HG03159 (cell line): ENCODE data around the gene KIF13A.
"Not testable (repeated sequence)": the region's sequence is repeated elsewhere in the genome, so short reads cannot be mapped to it uniquely, and the experiment has no call there.

Experiments
- ATAC-seq: cut with Tn5 transposase; IDR thresholded peaks from one replicate; pipeline ENCODE4 v1.9.1; 2021; ENCODE audit warnings: mild to moderate bottlenecking, moderate library complexity; ENCODE audit not compliant: unreplicated experiment

Gene KIF13A

DNA sequence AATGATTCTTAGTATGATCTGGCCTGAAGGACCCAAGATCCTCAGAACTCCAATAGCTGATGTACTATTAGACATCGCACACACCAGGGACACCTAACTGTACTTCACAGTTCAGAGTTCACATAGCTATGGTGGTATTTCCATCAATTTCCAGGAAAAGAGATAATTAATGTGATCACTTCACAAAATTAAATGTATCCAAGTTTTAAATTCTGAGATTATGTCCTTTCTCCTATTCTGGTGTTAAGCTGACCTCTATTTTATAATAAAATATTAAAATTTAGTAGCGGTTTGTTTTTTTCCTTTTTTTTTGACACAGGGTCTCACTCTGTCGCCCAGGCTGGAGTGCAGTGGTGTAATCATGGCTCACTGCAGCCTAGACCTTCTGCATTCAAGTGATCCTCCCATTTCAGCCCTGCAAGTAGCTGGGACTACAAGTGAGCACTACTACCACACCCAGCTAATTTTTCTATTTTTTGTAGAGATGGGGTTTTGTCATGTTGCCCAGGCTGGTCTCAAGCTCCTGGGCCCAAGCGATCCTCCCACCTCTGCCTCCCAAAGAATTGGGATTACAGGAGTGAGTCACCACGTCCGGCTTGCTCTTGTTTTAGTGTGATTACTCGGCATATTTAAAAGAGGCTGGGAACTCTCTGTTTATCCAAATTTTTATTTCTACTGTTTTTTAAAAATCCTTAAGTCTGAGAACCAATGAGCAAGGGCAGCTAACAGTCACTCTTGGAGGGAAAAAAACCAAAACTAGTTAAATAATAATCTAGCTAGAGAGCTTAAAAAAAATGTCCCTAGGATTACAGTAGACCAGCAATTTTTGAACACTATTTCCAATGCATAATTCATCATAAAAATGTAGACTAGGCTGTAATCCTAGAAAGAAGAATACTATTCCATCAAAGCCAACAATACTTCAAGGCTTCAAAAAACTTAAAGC lies 16.0 kb downstream of the KIF13A start:
- no peak for ATAC-seq

DNA sequence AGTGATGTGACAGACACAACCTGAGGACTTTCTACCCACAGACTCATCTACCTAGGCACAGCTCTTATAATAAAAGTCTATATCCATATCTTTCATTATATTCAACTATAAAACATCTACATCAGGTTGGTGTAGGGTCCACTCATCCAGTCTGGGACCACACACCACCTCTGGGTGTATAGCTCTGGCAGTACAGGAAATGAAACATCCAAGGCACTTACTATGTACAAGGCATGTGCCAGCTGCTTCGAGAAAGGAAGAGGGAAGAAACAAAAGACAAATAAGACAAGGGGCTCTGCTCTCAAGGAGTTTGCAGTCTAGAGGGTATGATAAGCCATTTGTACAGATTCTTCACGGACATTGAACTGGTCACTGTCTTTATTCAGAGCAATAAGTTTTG lies 18.6 kb downstream of the KIF13A start:
- ATAC-seq, result no peak

DNA sequence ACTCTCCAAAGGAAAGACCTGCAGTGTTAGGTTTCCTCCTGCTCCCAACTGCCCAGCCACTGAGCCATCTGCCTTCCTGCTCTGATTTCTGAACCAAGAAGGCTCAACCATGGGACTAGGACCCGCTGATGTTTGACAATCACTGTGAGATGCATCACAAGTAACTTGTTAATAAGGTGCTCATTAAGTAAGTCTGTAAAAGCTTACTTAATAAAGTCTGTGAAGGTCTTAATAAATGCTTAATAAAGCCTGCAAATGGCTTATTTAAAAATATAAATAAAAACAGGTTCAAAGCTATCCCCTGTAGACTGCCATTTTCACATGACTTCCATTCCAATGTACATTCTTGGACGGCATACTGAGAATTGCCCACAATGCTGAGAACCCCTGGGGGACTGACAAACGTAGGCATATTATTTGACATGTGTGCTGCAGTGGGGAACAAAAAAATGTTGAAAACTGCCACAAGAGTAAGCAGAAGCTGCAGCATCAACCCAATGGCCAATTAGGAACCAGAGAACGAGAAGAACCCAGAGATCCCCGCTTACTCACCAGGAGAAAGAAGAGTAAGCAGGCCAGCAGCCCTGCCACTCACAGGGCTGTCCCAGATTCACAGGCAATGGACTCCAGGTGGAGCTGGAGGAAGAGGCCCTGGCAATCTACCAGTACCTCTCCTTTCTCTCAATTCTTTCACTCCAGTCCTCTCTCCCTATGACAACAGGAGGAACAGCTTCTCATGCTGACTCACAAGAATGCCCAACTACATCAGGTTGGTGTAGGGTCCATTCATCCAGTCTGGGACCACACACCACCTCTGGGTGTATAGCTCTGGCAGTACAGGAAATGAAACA lies 19.5 kb downstream of the KIF13A start:
- no peak for ATAC-seq

- no peak for ATAC-seq
Measured at GRCh38 chr6:17966451-17966850, 21.0 kb downstream of the KIF13A start.

- ATAC-seq, result no peak
Measured at GRCh38 chr6:17965397-17965796, 22.0 kb downstream of the KIF13A start.

DNA sequence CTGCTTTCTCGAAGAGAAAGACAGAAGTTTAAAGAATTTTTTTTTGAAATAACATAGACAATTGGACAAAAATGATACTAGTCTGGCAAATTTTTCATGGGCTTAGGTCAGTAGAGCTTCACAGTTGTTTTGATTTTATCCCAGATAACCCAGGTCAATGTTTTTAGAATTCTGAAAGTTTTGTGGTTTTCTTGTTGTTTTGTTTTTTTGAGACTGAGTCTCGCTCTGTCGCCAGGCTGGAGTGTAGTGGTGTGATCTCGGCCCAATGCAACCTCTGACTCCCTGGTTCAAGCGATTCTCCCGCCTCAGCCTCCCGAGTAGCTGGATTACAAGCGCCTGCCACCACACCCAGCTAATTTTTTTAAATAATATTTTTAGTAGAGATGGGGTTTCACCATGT lies 22.8 kb downstream of the KIF13A start:
- no peak for ATAC-seq

DNA sequence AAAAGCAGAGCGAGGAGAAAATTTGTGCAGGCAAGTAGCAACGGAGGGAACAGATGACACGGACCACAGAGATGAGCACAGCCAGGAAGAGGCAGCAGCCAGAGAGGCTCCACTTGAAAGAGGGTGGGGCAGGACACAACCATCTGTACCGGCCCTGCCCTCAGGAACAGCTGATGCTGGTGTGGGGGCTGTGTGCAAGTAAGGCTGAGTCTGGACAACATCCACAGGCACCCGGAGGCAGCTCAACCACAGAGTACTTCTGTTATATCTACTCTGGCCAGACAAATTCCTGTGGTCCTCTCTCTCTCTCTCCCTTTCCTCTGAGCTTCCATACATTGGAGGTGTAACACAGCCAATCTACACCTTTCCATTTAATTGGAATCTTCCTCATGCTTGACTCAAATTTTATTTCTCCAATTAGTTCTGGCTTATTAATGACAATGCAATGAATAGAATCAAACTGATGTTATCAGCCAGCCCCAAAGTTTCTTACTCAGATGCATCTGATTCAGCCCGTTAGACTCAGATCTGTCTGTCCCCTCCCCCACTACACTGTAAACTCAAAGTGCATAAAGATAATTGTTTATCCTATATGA lies 24.9 kb downstream of the KIF13A start:
- ATAC-seq, result no peak

DNA sequence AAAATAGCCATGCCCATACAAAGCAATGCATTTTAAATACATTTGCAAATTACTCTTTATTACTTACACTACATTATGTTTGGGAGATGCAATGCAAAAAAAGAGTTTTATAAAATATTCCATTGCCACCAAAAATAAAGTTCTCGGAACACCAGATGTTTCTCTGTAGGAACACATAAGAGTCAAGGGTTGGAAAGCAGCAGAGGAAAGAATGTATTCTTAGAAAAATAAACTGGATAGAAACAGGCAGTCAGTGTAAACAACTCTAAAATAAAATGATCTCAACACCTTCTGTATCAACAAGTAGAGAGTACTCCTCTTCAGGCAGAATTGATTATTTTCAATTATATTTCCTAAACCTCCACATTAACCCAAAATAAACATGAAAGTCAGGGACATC lies 28.1 kb downstream of the KIF13A start:
- no peak for ATAC-seq

GRCh38 chr6:17957904-17958620 lies 29.4 kb downstream of the KIF13A start:
- ATAC-seq, result no peak

DNA sequence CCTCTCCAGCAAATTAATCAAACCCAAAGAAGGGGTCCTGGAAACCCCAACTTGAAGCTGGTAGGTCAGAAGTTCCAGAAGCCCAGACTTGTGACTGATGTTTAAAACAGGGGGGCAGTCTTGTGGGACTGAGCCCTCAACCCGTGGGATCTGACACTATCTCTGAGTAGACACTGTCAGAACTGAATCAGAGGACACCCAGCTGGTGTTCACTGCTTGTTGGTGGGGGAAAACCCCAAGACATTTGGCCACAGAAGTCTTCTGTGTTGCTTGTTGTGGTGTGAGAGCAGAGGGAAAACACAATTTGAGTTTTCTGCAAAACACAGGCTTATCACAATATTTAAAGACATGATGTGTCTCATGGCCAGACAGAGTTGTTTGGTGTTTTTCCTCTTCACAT lies 29.9 kb downstream of the KIF13A start:
- peak; percentile 69 for ATAC-seq

DNA sequence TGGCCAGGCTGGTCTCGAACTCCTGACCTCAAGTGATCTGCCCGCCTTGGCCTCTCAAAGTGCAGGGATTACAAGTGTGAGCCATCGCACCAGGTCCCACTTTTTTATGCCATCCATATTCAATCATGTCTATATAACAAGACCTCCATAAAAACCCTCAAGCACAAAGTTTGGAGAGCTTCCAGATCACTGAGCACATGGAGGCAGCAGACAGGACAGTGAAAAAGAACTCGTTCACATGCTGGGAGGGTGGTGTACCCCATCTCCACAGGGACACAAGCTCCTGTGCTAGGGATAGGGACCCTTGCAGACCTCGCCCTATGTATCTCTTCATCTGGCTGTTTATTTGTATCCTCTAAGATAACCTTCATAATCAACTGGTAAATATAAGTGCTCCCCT lies 30.3 kb downstream of the KIF13A start:
- ATAC-seq, result no peak

- ATAC-seq, result no peak
Measured at GRCh38 chr6:17950095-17950494, 37.3 kb downstream of the KIF13A start.

- no peak for ATAC-seq
Measured at GRCh38 chr6:17949168-17949567, 38.3 kb downstream of the KIF13A start.

DNA sequence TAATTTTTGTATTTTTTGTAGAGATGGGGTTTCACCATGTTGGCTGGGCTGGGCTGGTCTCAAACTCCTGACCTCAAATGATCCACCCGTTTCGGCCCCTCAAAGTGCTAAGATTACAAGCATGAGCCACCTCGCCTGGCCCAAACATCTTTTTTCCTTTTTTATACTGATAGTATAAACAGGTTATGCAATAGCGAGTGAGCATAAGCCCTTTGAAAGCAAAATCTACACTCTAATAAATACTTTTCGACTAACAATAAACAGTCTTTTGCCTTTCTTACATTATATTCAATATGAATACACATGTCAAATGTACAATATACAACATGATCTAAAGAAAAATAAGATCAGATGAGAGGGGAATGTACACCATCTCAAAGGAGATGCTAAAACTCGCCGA lies 38.7 kb downstream of the KIF13A start:
- ATAC-seq, result no peak

DNA sequence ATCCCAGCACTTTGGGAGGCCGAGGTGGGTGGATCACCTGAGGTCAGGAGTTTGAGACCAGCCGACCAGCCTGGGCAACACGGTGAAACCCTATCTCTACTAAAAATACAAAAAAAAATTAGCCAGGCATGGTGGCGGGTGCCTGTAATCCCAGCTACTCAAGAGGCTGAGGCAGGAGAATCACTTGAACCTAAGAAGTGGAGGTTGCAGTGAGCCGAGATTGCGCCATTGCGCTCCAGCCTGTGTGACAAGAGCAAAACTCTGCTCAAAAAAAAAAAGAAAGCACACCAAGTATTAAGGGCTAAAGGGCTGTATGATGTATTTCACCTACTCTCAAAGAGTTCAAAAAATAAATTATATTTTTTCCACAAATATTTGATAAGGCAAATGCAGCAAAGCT lies 39.9 kb downstream of the KIF13A start:
- not testable (repeated sequence) for ATAC-seq

GRCh38 chr6:17945575-17945974 lies 41.9 kb downstream of the KIF13A start:
- no peak for ATAC-seq

GRCh38 chr6:17945111-17945510 lies 42.3 kb downstream of the KIF13A start:
- no peak for ATAC-seq

GRCh38 chr6:17941318-17941717 lies 46.1 kb downstream of the KIF13A start:
- ATAC-seq, result no peak

- ATAC-seq, result no peak
Measured at GRCh38 chr6:17940151-17940792, 47.2 kb downstream of the KIF13A start.

DNA sequence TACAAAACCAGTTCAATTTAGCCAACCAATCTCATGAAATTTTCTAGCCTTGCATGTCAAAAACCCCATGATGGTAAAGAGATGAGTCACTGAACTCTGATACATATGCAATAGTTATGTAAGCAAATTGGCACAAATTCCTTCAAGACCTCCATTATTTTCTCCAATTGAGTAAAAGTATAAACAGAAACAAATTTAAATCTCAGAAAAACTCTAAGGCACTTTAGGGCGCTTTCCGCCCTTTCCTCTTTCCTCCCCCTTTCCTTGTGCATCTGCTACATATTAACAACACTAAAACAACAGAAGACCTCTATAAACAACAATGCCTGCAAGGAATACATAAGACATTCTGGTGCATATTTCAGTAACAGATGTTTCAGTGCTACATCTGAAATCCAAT lies 48.5 kb downstream of the KIF13A start:
- no peak for ATAC-seq
